Stomach (tissue), 9 donors: ENCODE results near the gene KRTAP29-1. TPM values are rescaled to one million over a fixed set of nuclear protein-coding genes. Genes with fewer than 3 reads are reported as not detected.

Source experiments
- DNase-seq, 2 donors: peaks; one replicate each; pipeline versions ENCODE4 v3.0.0 to v3.0.0-alpha.2; 2013 to 2019
- H3K27ac ChIP-seq, 5 donors: fragments of 200-600 bp in 4 of 5; sonication (generic) in 4 of 5; one replicate each; pipeline ENCODE4 v1.5.1; 2013 to 2019; ENCODE audit warnings: mild to moderate bottlenecking in 1 of 5, moderate library complexity in 1 of 5
- H3K27me3 ChIP-seq, 3 donors: fragments of 200-600 bp; sonication (generic); one replicate each; pipeline ENCODE4 v1.5.1; 2017 to 2019; ENCODE audit warnings: mixed run types in 1 of 3
- H3K36me3 ChIP-seq, 4 donors: fragments of 200-600 bp; sonication (generic); 1 replicate in 3 of 4; 2 replicates in 1 of 4; pipeline ENCODE4 v1.5.1; 2016 to 2019
- H3K4me1 ChIP-seq, 4 donors: fragments of 200-600 bp; sonication (generic); one replicate each; pipeline ENCODE4 v1.5.1; 2016 to 2019
- H3K4me3 ChIP-seq, 4 donors: fragments of 200-600 bp; sonication (generic) in 3 of 4; one replicate each; pipeline ENCODE4 v1.5.1; 2016 to 2019; ENCODE audit warnings: mild to moderate bottlenecking in 1 of 4
- H3K9me3 ChIP-seq, 4 donors: fragments of 200-600 bp; sonication (generic); one replicate each; pipeline ENCODE4 v1.5.1; 2016 to 2019
- CTCF ChIP-seq, 7 experiments: fragments of 450-650 bp in 4 of 7; fragments of 200-600 bp in 3 of 7; sonication (generic) in 3 of 7; IDR thresholded peaks; one replicate each; pipeline ENCODE4 v1.5.1; 2016 to 2019; ENCODE audit warnings: antibody characterized with exemption in 7 of 7, control low read depth in 2 of 7, mild to moderate bottlenecking in 1 of 7
- EP300 ChIP-seq: sonication (generic); formaldehyde crosslinking; IDR thresholded peaks from one replicate; pipeline ENCODE4 v1.6.1; 2017; ENCODE audit warnings: antibody characterized with exemption
- POLR2A ChIP-seq, 4 donors: fragments of 450-650 bp; IDR thresholded peaks; one replicate each; pipeline ENCODE4 v1.6.1; 2016; ENCODE audit warnings: antibody characterized with exemption in 4 of 4, control low read depth in 2 of 4, mild to moderate bottlenecking in 1 of 4, moderate library complexity in 1 of 4
- POLR2AphosphoS5 ChIP-seq, 3 donors: sonication (generic); formaldehyde crosslinking; IDR thresholded peaks; one replicate each; pipeline ENCODE4 v1.6.1; 2016; ENCODE audit warnings: antibody characterized with exemption in 3 of 3
- WGBS, 5 donors: extraction: QIAGEN DNeasy Blood & Tissue Kit in 3 of 5; methylation state at CpG; one replicate each; pipeline versions ENCODE4 v1.1.5 to v1.1.7; 2013 to 2018; 5-methylcytosine and 5-hydroxymethylcytosine counted together
- intact Hi-C: fragments of 100-400 bp; cut with DNase I; formaldehyde crosslinking; loops from one replicate; pipeline ENCODE4 v1.15.1; 2023; ENCODE audit warnings: low total_unique reads
- polyA plus RNA-seq, 3 donors: library from polyadenylated mRNA; stranded (reverse); fragments of 200-250 nt; gene quantifications; one replicate each; pipeline ENCODE4 v1.2.3, GENCODE V29; 2013
- total RNA-seq, 5 donors: library from RNA; depleted of rRNA; stranded (reverse); fragments of >200 nt; gene quantifications; one replicate each; pipeline versions ENCODE4 v1.1.0 to v1.2.3, GENCODE V29; 2014 to 2016
- donor health status: healthy with polysubstance abuse.
- donor health status: Bipolar disorder and iron deficiency.
- donor health status: healthy.

KRTAP29-1 gene
- total and polyA plus RNA-seq, 8 donors, result not detected

GRCh38 chr17:41304091-41304490 lies 1.4 kb upstream of the KRTAP29-1 start:
- no peaks in the 10 kb centered on the region for H3K36me3 ChIP-seq
- H3K9me3 ChIP-seq, result no peaks in the 10 kb centered on the region
- peaks cover 0 to 19% (median 0%) of the 10 kb centered on the region in 3 donors for H3K27me3 ChIP-seq
- peaks cover 0 to 6% (median 0%) of the 10 kb centered on the region in 4 donors for H3K4me1 ChIP-seq
- DNase-seq, result no peak
- intact Hi-C loops, result no loop called here
- WGBS, 5 donors, result 81 to 87% (median 85%) methylated on average over 12 of the region's 12 CpGs
- H3K27ac ChIP-seq, result no peak overlapping the region
- TF ChIP-seq EP300, result no peak
- TF ChIP-seq POLR2AphosphoS5 (IDR thresholded peaks at IDR 0.05), result no peak
- TF ChIP-seq POLR2A (IDR thresholded peaks at IDR 0.05), result no peak
- TF ChIP-seq CTCF (IDR thresholded peaks at IDR 0.05), result no peak
- H3K4me3 ChIP-seq, result no peak overlapping the region

GRCh38 chr17:41302981-41303380 lies 330 bp upstream of the KRTAP29-1 start:
- Histone ChIP-seq H3K36me3 (no peaks in the 10 kb centered on the region), H3K9me3 (no peaks in the 10 kb centered on the region), H3K27ac (no peak overlapping the region), H3K4me3 (no peak overlapping the region), H3K27me3 (peaks cover 0 to 19% (median 5%) of the 10 kb centered on the region in 3 donors), H3K4me1 (peaks cover 0 to 1% (median 0%) of the 10 kb centered on the region in 4 donors)
- DNase-seq, result no peak
- WGBS, 5 donors, result 76 to 91% (median 81%) methylated on average over 4 of the region's 4 CpGs
- TF ChIP-seq POLR2A (IDR thresholded peaks at IDR 0.05) (no peak), POLR2AphosphoS5 (IDR thresholded peaks at IDR 0.05) (no peak), CTCF (IDR thresholded peaks at IDR 0.05) (no peak), EP300 (no peak)
- intact Hi-C loops, result no loop called here

- Histone ChIP-seq H3K27me3 (peaks cover 0 to 15% (median 5%) of the 10 kb centered on the region in 3 donors), H3K4me3 (no peak overlapping the region), H3K4me1 (no peaks in the 10 kb centered on the region), H3K27ac (no peak overlapping the region), H3K36me3 (no peaks in the 10 kb centered on the region), H3K9me3 (no peaks in the 10 kb centered on the region)
- no peak for TF ChIP-seq POLR2A (IDR thresholded peaks at IDR 0.05)
- intact Hi-C loops, result no loop called here
- no peak for DNase-seq
- WGBS, 5 donors, result 67 to 76% (median 72%) methylated on average over 5 of the region's 5 CpGs
These were observed 1.4 kb downstream of the KRTAP29-1 start for GRCh38 chr17:41301204-41301790.

- H3K27me3 ChIP-seq, result peaks cover 0 to 10% (median 5%) of the 10 kb centered on the region in 3 donors
- 87 to 89% (median 88%) methylated on average over 19 to 20 of the region's 20 CpGs for WGBS, 5 donors
- intact Hi-C loops, result no loop called here
- no peak overlapping the region for H3K27ac ChIP-seq
- TF ChIP-seq POLR2A (IDR thresholded peaks at IDR 0.05) (no peak), CTCF (IDR thresholded peaks at IDR 0.05) (no peak), POLR2AphosphoS5 (IDR thresholded peaks at IDR 0.05) (no peak), EP300 (no peak)
- no peak for DNase-seq
- no peaks in the 10 kb centered on the region for H3K4me1 ChIP-seq
- H3K4me3 ChIP-seq, result no peak overlapping the region
- H3K9me3 ChIP-seq, result no peaks in the 10 kb centered on the region
- no peaks in the 10 kb centered on the region for H3K36me3 ChIP-seq
These were observed 4.1 kb downstream of the KRTAP29-1 start for GRCh38 chr17:41298458-41299135.

- whole genome bisulfite sequencing, 5 donors, result 50 to 76% (median 69%) methylated on average over 1 of the region's 1 CpG
- no peaks in the 10 kb centered on the region for H3K4me1 ChIP-seq
- peaks cover 0 to 10% (median 5%) of the 10 kb centered on the region in 3 donors for H3K27me3 ChIP-seq
- no peaks in the 10 kb centered on the region for H3K9me3 ChIP-seq
- intact Hi-C loops, result no loop called here
- H3K27ac ChIP-seq, result no peak overlapping the region
- TF ChIP-seq CTCF (IDR thresholded peaks at IDR 0.05) (no peak), POLR2A (IDR thresholded peaks at IDR 0.05) (no peak), POLR2AphosphoS5 (IDR thresholded peaks at IDR 0.05) (no peak), EP300 (no peak)
- peak in 1 of 2 donors; percentile 27 for DNase-seq
- no peaks in the 10 kb centered on the region for H3K36me3 ChIP-seq
- no peak overlapping the region for H3K4me3 ChIP-seq
These were observed 5.8 kb downstream of the KRTAP29-1 start for GRCh38 chr17:41296846-41297245.
